CD1c-positive myeloid dendritic cell (primary cell): ENCODE data around the gene SSPN.
A peak's percentile ranks its signal among the peaks of the same experiment; 100 is the strongest.

Experiments used
- DNase-seq: peaks from one replicate; pipeline ENCODE4 v3.0.0-alpha.2; 2016; ENCODE audit errors: extremely low spot score

SSPN gene

GRCh38 chr12:26195250-26195640, at the start of gene SSPN:
Gene SSPN, plus strand, starts transcription at chr12:26195573. Its CDS starts 100 bp downstream, at chr12:26195673.
- DNase-seq = no peak

- no peak for DNase-seq
Observed at GRCh38 chr12:26148291-26148690, 47.1 kb upstream of the SSPN start.

- DNase-seq = peak; percentile 31
Observed at GRCh38 chr12:26149968-26150500, 45.3 kb upstream of the SSPN start.

DNA sequence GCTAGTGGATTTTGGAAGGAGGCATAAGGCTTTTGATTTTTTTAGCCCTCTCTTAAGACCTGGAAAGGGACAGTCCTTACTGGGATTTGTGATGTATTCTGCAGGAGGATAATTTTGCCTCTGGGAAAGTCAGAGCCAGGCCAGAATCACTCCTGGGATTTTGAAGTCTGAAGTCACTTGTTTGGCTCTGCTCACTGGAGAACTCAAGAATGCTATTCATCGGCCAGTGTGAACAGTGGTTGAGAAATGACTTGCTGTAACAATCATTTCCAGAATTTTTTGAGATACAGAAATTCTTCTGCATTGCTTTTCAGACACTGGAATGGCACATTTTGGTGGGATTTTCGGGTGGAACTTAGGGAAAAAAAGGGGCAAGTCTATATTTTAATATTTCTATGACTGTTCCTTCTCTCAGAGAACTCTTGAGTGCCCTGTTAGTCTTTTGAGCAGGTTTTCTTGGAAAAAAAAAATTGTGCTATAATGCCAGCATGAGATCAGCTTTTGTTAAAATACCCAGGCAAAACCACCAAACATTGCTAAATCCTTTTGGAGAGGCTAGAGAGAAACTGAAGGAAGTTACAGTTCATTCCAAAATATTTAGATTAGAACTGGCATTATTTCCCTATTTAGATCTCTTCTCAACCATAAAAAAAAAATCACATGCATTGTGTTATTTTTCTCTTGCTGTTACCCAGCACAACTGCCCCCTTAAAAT, 44.5 kb upstream of the SSPN start:
- DNase-seq = no peak

- DNase-seq = no peak
Observed at GRCh38 chr12:26152507-26153102, 42.8 kb upstream of the SSPN start.

GRCh38 chr12:26153421-26154154, 41.8 kb upstream of the SSPN start:
- no peak for DNase-seq

DNA sequence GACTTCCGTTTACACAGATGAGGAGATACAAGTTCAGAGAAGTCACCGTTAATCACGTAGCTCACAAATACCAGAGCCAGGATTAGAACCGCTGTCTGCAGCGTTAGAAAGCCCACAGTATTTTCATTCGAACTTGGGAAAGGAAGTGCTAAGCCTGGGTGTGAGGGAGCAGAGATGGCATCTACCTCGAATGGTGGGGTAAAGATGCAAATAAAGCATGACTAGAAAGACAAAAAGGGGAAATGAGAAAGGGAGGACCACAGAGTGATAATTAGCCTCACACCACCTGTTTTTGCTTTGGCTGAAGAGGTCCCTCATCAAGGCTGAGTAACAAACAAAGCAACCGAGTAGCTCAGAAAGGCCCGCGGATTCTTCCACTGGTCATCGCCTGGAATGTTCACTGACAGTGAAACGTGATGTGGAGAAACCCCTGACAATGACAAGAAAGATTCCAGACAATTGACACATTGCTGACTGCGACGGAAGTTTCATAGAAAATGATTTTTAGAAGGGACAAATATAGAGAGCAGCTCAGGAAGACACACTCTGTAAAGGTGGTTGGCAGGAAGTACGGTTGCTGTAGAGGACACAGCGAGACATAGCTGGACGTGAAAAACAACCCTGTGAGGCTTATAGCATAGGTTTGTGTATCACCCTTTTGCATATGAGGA, 39.0 kb upstream of the SSPN start:
- no peak for DNase-seq

DNA sequence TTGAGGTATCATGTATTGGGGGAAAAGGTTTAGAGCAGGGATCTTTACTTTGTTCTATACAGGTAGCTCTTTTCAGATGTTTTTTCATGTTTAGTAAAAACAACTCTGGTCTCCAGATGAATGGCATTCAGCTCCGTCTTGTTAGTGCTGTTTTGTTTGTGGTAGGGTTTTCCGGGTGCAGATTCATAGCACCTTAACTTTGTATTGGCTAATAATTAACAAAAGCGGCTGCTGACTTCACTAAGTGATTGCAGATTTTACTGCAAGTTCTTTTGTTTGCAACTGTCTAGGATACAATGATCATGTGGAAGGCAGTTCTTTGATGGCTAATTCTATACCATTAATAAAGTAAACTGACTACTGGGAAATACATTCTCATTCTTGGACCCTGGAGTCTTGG, 38.4 kb upstream of the SSPN start:
- no peak for DNase-seq

DNA sequence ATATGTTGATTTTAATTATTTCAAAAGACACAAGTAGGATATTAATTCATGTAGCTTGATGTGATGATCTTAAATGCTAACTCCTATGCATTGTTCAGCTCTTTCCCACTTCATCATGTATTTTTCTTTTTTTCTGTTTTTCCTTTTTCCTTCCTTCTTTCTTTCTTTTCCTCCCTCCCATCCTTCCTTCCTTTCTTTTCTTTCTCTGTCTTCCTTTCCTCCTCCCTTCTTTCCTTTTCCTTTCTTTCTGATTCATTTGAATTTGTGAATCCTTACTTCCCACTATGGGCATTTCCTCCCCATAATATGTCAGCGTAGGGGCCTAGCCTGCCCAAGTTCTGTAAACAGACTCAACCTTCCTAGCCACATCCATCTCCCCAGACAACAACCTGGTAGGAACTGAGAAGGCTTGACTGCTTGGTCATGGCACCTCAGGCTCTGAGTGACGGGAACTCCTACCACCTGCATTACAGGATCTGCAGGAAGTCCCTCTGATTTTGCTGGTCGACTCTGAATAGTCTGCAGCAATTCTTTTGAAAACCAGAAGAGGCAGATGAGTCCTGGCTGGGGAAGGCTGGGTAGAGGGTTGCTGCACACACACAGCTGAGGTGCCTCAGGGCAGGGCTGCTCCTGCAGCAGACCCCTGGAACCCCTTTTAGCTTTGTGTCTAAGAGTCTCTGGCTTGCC, 37.2 kb upstream of the SSPN start:
- DNase-seq = no peak

- no peak for DNase-seq
Observed at GRCh38 chr12:26162174-26162573, 33.2 kb upstream of the SSPN start.

DNA sequence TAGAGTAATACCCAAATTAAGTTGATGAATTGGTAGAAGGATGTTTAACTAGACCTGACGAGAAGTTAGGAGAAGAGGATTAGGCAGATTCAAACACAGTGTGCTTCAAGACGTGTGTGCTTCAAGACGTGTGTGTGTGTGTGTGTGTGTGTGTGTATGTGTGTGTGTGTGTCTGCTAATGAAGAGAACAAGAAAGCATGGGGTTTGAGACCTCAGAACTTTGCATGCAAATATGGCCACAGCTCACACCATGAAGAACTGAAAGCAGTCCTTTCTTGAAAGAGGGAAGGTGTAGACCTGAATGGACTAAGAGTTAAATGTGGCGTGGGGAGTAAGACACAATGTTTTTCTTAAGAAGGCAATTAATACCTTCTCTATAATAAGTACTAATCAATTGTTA, 32.5 kb upstream of the SSPN start:
- DNase-seq = no peak

GRCh38 chr12:26164118-26164517, 31.3 kb upstream of the SSPN start:
- DNase-seq = no peak

- DNase-seq = no peak
Observed at GRCh38 chr12:26172013-26172412, 23.4 kb upstream of the SSPN start.

GRCh38 chr12:26172539-26172938, 22.8 kb upstream of the SSPN start:
- DNase-seq = no peak

DNA sequence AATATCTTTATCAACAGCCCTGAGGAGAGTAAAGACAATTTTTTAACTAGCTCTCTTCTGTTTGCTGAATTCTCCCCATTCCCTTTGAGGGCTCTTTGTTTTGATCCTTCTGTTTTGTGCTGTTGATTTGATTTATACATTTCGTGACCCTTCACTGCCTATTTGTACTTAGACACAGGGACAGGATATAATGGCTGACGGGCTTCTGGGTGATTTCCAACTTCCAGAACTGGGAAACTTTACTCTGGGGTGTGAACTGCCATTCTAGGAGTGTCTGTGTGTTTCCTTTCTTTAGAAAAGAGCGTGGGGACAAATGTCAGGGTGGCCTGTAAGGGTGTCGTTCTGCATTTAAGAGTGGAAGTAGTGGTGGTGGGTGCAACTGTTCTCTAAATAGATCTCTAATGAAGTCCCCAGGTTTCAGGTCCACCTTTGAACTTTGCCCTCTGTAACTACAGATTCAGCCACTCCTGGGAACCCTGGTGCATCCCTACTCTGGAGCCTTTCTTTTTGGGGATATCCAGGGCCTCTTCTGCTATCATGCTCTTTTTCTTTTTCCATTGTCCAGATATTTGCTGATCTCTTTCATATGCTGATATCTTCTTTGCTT, 22.3 kb upstream of the SSPN start:
- DNase-seq = no peak

DNA sequence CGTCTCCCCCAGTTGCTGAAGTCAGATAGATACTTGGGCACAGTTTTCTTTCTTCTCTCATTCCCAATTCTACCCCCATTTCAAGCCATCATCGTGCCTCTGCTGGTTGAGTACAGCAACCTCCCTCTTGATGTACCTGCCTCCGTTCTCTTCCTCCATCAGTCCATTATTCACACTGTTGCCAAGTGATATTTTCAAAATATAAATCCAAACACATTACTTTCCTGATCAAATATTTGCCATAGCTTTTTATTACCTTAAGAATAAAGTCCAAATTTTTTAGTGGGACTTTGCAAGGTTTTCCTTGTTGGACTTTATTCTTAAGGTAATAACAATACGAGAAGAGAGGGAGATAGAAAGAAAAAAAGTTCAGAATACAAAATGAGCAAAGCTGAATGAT, 18.6 kb upstream of the SSPN start:
- DNase-seq = no peak

GRCh38 chr12:26177283-26177682, 18.1 kb upstream of the SSPN start:
- no peak for DNase-seq

DNA sequence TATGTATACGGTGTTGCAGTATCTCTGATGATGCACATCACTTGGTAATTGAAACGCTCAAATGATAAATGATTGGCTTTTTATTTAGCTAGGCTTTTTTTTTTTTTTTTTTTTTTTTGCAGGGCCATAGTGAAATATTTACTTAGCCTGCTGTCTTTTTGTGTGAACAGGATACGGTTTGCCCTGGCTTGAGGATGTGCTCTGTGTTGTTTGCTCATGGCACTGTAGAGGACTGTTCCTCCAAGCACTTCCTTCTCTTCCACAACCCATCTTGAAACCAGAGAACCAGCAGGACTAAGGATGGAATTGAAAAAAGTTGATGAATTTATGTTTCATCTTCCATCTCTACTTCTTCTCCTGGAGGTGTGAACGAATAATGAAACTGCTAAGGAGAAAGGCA, 15.5 kb upstream of the SSPN start:
- no peak for DNase-seq

DNA sequence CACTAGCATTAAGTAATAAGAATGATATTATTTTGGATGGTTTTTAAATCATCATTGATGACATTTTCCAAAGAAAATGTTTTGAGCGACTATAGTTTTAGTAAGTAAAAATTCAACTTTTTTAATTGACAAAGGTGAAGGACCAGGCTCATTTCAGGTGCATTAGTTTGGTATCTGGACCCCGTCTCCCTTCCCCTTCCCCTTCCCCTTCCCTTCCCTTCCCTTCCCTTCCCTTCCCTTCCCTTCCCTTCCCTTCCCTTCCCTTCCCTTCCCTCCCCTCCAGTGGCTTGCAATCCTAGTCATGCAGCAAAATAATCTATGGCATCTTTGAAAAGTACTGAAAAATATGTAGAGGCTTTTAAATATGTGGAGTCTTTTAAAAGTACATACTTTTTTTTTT, 13.0 kb upstream of the SSPN start:
- DNase-seq = no peak

DNA sequence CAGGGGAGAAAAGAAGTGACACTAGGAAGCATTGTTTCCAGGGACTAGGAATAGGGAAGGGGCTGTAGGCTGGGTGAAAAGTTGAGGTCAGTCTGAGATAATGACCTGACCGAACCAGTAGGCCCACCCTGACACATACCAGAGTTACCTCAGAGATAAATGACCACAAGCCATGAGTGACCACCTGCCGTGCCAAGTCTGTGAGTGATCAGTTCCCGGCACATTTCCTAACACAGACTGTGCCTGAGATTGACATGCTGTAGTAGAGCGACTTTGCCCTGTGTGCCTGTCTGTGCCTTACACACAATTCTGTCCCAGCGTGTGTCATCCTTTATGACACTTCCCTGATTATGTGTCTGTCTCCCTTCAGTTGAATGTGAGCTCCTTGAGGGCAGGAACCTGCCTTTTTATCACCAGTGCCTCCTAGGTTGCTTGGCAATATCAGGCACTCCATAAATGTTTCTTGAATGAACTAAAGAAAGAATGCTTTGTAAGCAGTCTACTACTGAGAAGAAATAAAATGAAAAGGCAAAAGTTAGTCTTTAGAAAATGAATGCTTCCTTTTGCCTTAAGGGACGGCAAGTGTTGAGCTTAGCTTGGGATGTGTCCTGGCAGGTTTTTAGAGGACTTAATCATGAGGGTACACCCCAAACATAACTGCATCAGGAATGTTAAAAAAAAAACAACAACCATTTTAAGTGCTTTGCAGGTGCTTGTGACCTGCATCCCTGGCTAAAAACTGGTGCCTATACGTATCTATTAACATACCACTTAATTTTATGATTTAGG, 9.6 kb upstream of the SSPN start:
- DNase-seq = no peak
